Right lobe of liver (tissue), 4 donors: ENCODE measurements around the gene FTO.

Experiments
- POLR2A ChIP-seq: fragments of 450-650 bp; IDR thresholded peaks from one replicate; pipeline ENCODE4 v1.6.1; 2017; ENCODE audit warnings: antibody characterized with exemption, mild to moderate bottlenecking
- TF ChIP-seq, protein P1 (sequence below), 4 donors: fragments of 200-600 bp in 3 of 4; fragments of 450-650 bp in 1 of 4; IDR thresholded peaks; one replicate each; pipeline versions ENCODE4 v1.5.1 to v1.8.0; 2016 to 2022; ENCODE audit warnings: antibody characterized with exemption in 4 of 4, mild to moderate bottlenecking in 2 of 4
- donor health status: DM: no; HTN: no; CAD: no.
- donor health status: DM: no; HTN: no; CAD: no.
- donor health status: DM: no; HTN: yes; CAD: no.

DNA sequence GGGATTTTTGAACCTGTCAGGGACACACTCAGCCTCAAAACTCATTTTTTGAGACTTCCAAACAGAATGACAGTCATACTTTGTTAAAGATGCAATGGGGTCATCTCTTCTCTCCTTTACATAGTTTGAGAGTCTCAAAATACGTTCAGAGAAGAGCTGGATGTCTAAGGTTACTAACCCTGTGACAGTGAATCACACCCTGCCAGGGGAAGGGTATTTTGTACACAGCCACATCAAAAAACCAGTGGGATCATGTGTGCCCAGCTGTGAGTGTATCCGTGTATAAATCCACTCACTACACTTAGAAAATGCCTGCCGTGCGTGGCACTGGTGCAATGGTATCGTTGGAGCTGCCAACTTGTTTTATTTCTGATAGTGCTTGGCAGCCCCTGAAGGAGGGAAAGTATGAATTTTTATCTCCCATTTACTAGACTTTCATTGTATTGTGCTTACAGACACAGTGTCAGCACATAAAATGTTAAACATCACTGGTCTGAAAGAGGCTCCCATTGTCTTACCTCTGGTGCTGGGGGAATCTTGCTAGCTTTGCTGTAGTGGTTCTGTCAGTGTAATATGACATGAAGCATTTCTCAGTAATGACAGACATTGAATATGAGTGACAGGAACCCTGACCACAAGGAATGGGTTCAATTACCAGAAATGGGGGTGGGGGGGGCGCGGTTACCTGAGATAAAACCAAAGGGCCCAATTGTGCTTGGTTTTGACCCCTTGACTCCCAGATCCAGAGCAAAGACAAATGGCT, 256.3 kb downstream of the FTO start:
- TF ChIP-seq, protein P1, sequence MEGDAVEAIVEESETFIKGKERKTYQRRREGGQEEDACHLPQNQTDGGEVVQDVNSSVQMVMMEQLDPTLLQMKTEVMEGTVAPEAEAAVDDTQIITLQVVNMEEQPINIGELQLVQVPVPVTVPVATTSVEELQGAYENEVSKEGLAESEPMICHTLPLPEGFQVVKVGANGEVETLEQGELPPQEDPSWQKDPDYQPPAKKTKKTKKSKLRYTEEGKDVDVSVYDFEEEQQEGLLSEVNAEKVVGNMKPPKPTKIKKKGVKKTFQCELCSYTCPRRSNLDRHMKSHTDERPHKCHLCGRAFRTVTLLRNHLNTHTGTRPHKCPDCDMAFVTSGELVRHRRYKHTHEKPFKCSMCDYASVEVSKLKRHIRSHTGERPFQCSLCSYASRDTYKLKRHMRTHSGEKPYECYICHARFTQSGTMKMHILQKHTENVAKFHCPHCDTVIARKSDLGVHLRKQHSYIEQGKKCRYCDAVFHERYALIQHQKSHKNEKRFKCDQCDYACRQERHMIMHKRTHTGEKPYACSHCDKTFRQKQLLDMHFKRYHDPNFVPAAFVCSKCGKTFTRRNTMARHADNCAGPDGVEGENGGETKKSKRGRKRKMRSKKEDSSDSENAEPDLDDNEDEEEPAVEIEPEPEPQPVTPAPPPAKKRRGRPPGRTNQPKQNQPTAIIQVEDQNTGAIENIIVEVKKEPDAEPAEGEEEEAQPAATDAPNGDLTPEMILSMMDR (IDR thresholded peaks at IDR 0.05), result no peak
- no peak for TF ChIP-seq POLR2A
